NCI-H2227 (cell line): ENCODE results near the gene TUBB6.

ENCODE experiments used
- DNase-seq: peaks from one replicate; lab custom pipeline; 2025; ENCODE audit not compliant: unreplicated experiment; lab: John Stamatoyannopoulos, UW

Gene TUBB6

DNA sequence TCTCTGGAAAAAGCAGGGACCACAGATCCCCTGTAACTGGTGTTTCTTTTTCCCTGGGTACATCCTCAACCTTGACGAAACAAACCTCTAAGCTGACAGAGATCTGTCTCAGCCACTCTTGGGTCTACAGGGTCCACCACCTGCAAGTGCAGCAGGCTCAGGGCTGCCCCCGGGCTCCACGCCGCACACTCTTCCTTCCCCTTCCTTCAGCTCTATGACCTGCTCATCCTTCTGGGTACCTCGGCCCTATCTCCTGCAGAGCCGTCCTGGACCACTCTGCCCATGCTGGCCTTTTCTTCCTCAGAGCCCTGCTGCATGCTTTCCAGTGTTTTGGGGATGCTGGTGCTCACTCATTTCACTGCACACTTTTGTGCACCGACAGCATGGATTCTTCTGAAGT is 27.5 kb downstream of the TUBB6 start:
- DNase-seq = no peak

DNA sequence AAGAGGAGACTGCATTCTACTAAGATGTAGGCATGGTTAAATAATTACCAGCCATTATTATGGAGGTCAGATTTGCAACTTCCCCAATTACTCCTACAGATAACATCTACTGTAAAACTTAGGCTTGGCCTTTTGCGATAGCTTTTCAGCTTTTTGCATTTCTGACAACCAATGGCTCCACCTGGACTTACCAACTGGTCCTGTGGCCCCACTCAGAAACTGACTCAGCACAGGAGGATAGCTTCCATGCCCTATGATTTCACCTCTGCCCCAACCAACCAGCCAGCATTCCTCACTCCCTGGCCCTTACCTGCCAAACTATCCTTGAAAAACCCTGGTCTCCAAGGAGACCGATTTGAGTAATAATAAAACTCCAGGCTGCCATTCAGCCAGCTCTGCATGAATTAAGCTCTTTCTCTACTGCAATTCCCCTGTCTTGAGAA is 28.2 kb downstream of the TUBB6 start:
- peak; percentile 11 for DNase-seq

GRCh38 chr18:12336887-12337286 is 28.8 kb downstream of the TUBB6 start:
- no peak for DNase-seq

- no peak for DNase-seq
These were observed 30.3 kb downstream of the TUBB6 start for GRCh38 chr18:12338382-12338781.

DNA sequence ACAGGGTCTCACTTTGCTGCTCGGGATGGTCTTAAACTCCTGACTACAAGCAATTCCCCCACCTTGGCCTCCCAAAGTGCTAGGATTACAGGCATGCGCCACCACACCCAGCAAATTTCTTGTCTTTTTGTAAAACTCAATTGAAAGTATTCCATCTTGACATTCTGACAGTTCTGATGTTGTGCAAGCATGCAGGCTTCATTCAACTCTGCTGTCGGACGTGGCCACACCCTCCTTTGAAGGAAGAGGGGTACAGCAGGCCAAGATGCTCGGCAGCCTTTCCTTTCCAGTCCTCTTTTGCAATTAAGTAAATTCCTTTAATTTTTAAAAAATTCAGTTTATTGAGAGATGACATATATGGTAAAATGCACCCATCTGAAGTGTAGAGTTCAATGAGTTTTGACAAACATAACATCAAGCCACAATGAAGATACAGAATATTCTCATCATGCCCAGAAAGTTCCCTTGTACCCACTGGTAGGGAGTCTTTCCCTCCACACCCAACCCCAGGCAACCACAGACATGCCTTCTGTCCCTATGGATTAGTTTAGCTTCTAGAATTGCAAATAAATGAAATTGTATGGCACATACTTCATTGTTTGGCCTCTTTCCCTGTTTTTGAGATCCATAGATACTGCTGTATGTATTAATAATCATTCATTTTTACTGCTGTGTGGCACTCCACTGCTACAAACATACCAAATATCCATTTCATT is 33.1 kb downstream of the TUBB6 start:
- no peak for DNase-seq

- no peak for DNase-seq
These were observed 34.6 kb downstream of the TUBB6 start for GRCh38 chr18:12342661-12343060.

GRCh38 chr18:12345491-12346239 is 37.6 kb downstream of the TUBB6 start:
- no peak for DNase-seq

GRCh38 chr18:12346240-12346565 is 38.2 kb downstream of the TUBB6 start:
- no peak for DNase-seq

DNA sequence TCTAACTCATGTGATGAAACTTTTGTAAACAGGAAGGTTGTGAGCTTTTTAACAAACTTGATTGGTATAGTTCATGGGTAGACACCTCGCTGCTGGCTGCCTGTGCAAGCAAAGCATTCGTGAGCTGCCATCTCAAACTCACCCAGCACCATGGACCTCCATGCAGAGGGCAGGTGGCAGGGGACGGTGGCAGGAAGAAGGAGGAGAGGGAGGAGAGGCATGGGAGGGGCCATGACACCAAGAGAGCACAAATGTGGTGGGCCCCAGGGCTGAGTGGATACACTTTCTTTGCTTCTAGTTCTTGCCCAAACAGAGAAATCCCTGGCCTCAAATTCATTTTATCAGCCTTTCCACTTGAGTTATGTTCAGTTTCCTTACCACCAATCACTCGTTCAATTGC is 39.9 kb downstream of the TUBB6 start:
- DNase-seq = no peak

- no peak for DNase-seq
These were observed 44.1 kb downstream of the TUBB6 start for GRCh38 chr18:12352188-12352587.

GRCh38 chr18:12359515-12359927 is 51.5 kb downstream of the TUBB6 start:
- no peak for DNase-seq

DNA sequence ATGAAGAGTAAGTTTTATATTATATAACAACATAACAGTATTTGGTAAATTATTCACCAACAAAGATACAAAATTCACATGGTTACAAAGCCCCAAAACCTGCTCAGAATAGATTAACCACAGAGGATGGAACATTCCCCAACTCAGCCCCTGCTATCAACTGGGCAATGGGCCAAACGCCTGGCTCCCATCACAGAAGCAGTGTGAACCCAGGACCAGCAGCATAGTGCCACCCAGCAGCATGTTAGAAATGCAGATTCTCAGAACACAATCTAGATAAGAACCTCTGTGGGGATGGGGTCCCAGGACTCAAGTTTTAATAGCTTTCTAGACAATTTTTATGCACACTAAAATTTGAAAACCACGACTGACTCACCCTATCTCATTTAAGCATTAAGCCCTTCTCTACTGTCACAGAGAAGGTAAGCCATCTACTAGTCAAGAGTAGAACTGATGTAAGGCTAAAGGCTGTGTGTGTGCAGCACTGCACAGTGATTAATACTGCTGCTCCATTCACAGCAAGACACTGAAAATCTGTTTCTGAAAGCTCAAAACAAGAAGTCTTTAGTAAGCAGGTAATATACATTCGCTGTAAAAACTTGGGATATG is 53.8 kb downstream of the TUBB6 start:
- no peak for DNase-seq

GRCh38 chr18:12362473-12363174 is 54.6 kb downstream of the TUBB6 start:
- DNase-seq = no peak

DNA sequence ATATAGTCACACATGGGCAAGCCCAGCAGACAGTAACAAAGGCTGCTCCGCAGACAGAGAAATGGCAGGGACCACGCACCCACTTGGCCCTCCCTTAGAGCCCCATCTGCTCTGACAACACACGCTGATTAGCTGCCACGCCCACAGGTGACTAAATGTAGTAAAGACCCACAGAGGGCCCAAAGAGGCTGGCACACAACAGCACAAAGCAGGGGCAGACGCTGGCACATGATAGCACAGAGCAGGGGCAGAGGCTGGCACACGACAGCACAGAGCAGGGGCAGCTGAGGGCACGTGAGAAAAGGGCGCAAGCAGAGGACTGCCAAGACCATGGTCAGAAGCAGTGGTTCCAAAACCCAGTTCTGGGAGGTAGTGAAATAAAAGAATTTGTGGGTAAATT is 58.3 kb downstream of the TUBB6 start:
- no peak for DNase-seq

GRCh38 chr18:12366784-12367183 is 58.7 kb downstream of the TUBB6 start:
- no peak for DNase-seq

GRCh38 chr18:12369211-12369610 is 61.2 kb downstream of the TUBB6 start:
- no peak for DNase-seq

DNA sequence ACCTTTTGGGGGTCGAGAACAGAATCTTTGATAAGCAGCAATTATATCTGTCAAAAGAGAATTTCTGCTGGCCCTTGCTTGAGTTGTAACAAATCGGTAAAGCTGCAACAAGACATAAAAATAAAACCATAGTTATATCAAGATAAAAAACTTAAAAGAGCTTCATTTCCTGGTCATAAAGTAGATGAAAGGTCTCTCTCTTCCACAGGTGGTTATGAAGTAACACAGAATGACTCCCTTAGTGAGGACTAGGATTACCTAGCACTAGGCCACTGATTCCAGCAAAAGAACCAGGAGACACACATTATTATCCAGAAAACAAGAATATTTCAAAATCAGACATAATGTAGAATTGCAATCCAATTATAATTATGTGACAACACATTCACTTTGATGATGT is 63.5 kb downstream of the TUBB6 start:
- no peak for DNase-seq

DNA sequence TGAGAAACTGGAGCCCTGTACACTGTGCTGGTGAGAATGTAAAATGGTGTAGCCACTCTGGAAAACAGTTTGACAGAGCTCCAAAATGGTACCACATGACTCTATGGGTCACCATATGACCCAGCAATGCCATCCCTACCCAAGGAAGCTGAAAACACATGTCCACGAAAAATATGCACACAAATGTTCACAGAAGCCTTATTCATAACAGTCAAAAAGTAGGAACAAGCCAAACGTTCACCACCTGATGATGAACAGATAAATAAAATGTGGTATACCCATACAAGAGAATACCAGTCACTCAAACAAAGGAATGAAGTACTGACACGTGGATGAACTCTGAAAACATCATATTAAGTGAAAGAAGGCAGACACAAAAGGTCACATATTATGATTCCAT is 64.4 kb downstream of the TUBB6 start:
- DNase-seq = no peak

GRCh38 chr18:12373116-12373770 is 65.2 kb downstream of the TUBB6 start:
- no peak for DNase-seq

DNA sequence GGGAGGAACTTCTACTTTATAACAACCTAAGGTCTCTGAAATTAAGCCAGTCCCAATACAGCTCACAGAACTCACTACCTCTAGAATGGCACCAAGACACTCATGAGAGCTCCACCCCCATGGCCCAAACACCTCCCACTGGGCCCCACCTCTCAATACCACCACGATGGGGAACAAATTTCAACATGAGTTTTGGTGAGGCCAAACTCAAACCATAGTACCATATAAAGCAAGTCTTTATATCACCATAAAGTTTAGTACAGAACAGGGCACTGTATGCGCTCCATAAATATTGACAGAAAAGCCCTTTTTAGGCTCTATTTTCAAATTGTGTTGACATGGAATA is 65.7 kb downstream of the TUBB6 start:
- no peak for DNase-seq

GRCh38 chr18:12374401-12374800 is 66.4 kb downstream of the TUBB6 start:
- DNase-seq = no peak
